ENCODE measurements around the gene NSD2. TPM values are rescaled to one million over a fixed set of nuclear protein-coding genes. Genes with fewer than 3 reads are reported as not detected.
"Not testable (repeated sequence)": the region's sequence is repeated elsewhere in the genome, so short reads cannot be mapped to it uniquely, and the experiment has no call there.

NSD2 gene
- total and polyA plus RNA-seq, 2 experiments from 2014 or later, result 25.7 to 30.8 TPM

DNA sequence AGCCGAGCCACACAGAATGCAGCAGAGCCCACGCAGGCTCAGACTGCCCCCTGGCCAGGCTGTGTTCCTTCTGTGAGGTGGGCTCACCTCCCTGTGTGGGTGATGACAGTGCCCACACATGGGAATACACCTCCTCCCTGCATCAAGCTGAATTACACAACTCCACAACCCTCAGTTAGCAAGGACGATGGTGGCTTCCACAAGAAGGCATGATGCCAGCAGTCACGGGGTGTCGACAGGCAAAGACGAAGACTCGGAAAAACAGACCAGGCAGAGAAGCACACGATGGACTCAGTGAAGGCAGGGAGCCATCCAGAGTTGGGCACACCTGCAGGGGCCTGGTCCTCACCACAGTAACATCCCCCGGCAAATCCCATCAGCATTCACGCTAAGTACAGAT lies 27.3 kb upstream of the NSD2 start:
- Histone ChIP-seq H3K27ac (no peak overlapping the region), H3K79me2 (peaks cover 25% of the 10 kb centered on the region), H3K9me2 (replicated peaks; ENCODE audit: insufficient read depth) (no peaks in the 10 kb centered on the region), H3K4me2 (no peak overlapping the region), H3K4me1 (ENCODE audit: insufficient read depth) (no peaks in the 10 kb centered on the region), H3K27me3 (no peaks in the 10 kb centered on the region), H3K36me3 (replicated peaks; ENCODE audit: insufficient read depth, low read depth) (no peaks in the 10 kb centered on the region), H3K4me3 (no peak overlapping the region), H3K9me3 (ENCODE audit: low read depth) (no peaks in the 10 kb centered on the region), H2AFZ (no peak overlapping the region), H4K20me1 (ENCODE audit: insufficient read depth, poor library complexity, severe bottlenecking) (peaks cover 7% of the 10 kb centered on the region)
- WGBS (ENCODE audit: low lambda C conversion rate, missing lambda C conversion rate), result 88% methylated on average over 10 of the region's 10 CpGs
- no peak for DNase-seq (ENCODE audit: low spot score)
- TF ChIP-seq, protein P1, sequence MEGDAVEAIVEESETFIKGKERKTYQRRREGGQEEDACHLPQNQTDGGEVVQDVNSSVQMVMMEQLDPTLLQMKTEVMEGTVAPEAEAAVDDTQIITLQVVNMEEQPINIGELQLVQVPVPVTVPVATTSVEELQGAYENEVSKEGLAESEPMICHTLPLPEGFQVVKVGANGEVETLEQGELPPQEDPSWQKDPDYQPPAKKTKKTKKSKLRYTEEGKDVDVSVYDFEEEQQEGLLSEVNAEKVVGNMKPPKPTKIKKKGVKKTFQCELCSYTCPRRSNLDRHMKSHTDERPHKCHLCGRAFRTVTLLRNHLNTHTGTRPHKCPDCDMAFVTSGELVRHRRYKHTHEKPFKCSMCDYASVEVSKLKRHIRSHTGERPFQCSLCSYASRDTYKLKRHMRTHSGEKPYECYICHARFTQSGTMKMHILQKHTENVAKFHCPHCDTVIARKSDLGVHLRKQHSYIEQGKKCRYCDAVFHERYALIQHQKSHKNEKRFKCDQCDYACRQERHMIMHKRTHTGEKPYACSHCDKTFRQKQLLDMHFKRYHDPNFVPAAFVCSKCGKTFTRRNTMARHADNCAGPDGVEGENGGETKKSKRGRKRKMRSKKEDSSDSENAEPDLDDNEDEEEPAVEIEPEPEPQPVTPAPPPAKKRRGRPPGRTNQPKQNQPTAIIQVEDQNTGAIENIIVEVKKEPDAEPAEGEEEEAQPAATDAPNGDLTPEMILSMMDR (IDR thresholded peaks at IDR 0.05; ENCODE audit: poor library complexity), result no peak
- TF ChIP-seq EZH2phosphoT487 (IDR thresholded peaks at IDR 0.05; ENCODE audit: low read depth, severe bottlenecking, unreplicated experiment) (no peak), EZH2 (IDR thresholded peaks at IDR 0.05; ENCODE audit: borderline replicate concordance) (no peak)

- not testable (repeated sequence) for H3K9me3 ChIP-seq (ENCODE audit: low read depth); H2AFZ ChIP-seq; H3K36me3 ChIP-seq (replicated peaks; ENCODE audit: insufficient read depth, low read depth); H3K4me2 ChIP-seq; H3K27me3 ChIP-seq; H3K27ac ChIP-seq; H3K9me2 ChIP-seq (replicated peaks; ENCODE audit: insufficient read depth); H4K20me1 ChIP-seq (ENCODE audit: insufficient read depth, poor library complexity, severe bottlenecking); H3K4me1 ChIP-seq (ENCODE audit: insufficient read depth); DNase-seq (ENCODE audit: low spot score); H3K4me3 ChIP-seq
- 98% methylated on average over 10 of the region's 10 CpGs for WGBS (ENCODE audit: low lambda C conversion rate, missing lambda C conversion rate)
- peaks cover 33% of the 10 kb centered on the region for H3K79me2 ChIP-seq
Observed at GRCh38 chr4:1844618-1845017, 26.6 kb upstream of the NSD2 start.

GRCh38 chr4:1846580-1846979 lies 24.6 kb upstream of the NSD2 start:
- no peaks in the 10 kb centered on the region for H3K27me3 ChIP-seq
- no peak overlapping the region for H3K4me2 ChIP-seq
- peaks cover 51% of the 10 kb centered on the region for H3K79me2 ChIP-seq
- no peak for DNase-seq (ENCODE audit: low spot score)
- no peak overlapping the region for H2AFZ ChIP-seq
- TF ChIP-seq EZH2phosphoT487 (IDR thresholded peaks at IDR 0.05; ENCODE audit: low read depth, severe bottlenecking, unreplicated experiment), result no peak
- no peak for TF ChIP-seq EZH2 (IDR thresholded peaks at IDR 0.05; ENCODE audit: borderline replicate concordance)
- TF ChIP-seq, protein P1 (IDR thresholded peaks at IDR 0.05; ENCODE audit: poor library complexity), result no peak
- no peaks in the 10 kb centered on the region for H3K9me2 ChIP-seq (replicated peaks; ENCODE audit: insufficient read depth)
- no peak overlapping the region for H3K27ac ChIP-seq
- peaks cover 17% of the 10 kb centered on the region for H4K20me1 ChIP-seq (ENCODE audit: insufficient read depth, poor library complexity, severe bottlenecking)
- no peaks in the 10 kb centered on the region for H3K9me3 ChIP-seq (ENCODE audit: low read depth)
- H3K4me1 ChIP-seq (ENCODE audit: insufficient read depth), result no peaks in the 10 kb centered on the region
- H3K4me3 ChIP-seq, result no peak overlapping the region
- 91% methylated on average over 2 of the region's 2 CpGs for WGBS (ENCODE audit: low lambda C conversion rate, missing lambda C conversion rate)
- no peaks in the 10 kb centered on the region for H3K36me3 ChIP-seq (replicated peaks; ENCODE audit: insufficient read depth, low read depth)

DNA sequence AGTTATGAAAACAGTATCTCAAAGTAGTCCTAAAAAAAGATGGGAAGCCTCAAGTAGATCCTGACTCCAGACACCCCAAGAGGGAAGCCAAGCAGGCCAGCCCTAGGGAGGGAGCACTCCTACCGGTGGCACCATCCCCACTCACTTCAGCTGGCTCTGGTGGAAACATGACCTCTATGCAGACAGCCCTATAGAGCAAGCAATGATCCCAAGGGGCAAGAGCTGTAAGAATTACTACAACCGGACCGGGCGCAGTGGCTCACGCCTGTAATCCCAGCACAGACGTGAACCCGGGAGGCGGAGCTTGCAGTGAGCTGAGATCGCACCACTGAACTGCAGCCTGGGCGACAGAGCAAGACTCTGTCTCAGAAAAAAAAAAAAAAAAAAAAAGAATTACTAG lies 20.9 kb upstream of the NSD2 start:
- Histone ChIP-seq H3K4me2 (no peak overlapping the region), H3K4me3 (no peak overlapping the region), H3K27ac (no peak overlapping the region), H3K27me3 (no peaks in the 10 kb centered on the region), H4K20me1 (ENCODE audit: insufficient read depth, poor library complexity, severe bottlenecking) (peaks cover 27% of the 10 kb centered on the region), H3K36me3 (replicated peaks; ENCODE audit: insufficient read depth, low read depth) (no peaks in the 10 kb centered on the region), H3K9me3 (ENCODE audit: low read depth) (no peaks in the 10 kb centered on the region), H2AFZ (no peak overlapping the region), H3K9me2 (replicated peaks; ENCODE audit: insufficient read depth) (no peaks in the 10 kb centered on the region), H3K79me2 (peaks cover 78% of the 10 kb centered on the region), H3K4me1 (ENCODE audit: insufficient read depth) (peaks cover 4% of the 10 kb centered on the region)
- TF ChIP-seq, protein P1 (IDR thresholded peaks at IDR 0.05; ENCODE audit: poor library complexity), result no peak
- TF ChIP-seq EZH2phosphoT487 (IDR thresholded peaks at IDR 0.05; ENCODE audit: low read depth, severe bottlenecking, unreplicated experiment) (no peak), EZH2 (IDR thresholded peaks at IDR 0.05; ENCODE audit: borderline replicate concordance) (no peak)
- no peak for DNase-seq (ENCODE audit: low spot score)
- 87% methylated on average over 10 of the region's 10 CpGs for WGBS (ENCODE audit: low lambda C conversion rate, missing lambda C conversion rate)
